HG03064 (cell line): ENCODE data around the gene S100A14.
A peak's percentile ranks its signal among the peaks of the same experiment; 100 is the strongest.

Experiments used
- ATAC-seq: cut with Tn5 transposase; IDR thresholded peaks from one replicate; pipeline ENCODE4 v1.9.1; 2021; ENCODE audit warnings: low read depth; ENCODE audit not compliant: unreplicated experiment

S100A14 gene

DNA sequence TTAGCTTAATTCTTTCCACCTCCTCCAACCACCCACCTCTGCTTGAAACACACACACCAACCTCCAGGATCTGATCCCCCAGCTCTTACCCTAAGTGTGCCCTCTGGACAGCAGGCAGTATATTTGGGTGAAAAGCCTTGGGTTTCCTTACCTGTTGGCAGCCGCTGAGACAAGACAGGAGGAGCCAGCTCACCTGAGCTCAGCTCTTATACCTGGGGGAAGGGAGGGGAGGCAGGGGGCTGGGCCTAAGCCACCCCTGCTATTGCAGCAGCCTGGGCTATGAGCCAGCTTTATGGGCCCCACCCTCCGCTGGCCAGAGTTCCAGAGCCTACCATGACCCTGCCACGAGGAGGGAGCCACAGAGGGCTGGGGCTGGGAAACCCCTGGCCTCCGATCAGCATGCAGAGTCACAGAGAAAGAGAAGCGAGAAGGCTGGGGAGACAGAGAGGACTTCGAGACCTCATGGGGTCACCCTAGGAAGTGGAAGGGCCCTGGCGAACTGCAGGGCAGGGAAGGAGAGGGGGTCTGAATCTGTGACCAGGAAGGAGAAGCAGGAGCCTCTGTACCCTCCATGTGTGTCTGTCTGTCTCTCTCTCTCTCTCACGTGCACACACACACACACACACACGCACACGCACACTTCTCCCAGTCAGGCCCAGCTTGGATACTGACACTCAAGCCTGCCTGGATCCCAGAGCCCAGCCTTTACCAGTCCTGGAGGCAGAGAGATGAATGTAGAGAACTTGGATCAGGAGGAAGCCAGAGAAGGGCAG lies at the start of gene S100A14:
S100A14 (minus strand) TSS at position 182 of the 773 bp plus-strand sequence. CDS start 467 bp downstream, outside the sequence.
- ATAC-seq: no peak

DNA sequence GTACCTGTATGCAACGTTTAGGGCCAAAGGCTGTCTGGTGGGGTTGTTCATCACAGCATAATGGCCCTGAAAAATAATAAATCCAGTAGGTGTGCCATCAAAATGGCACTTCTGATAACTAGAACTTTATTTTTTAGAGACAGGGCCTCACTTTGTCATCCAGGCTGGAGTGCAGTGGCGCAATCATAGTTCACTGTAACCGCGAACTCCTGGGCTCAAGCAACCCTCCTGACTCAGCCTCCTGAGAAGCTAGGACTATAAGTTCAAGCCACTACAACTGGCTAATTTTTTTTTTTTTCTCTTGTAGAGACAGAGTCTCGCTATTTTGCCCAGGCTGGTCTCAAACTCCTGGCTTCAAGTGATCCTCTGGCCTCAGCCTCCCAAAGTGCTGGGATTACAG lies 47.1 kb upstream of the S100A14 start:
- ATAC-seq: no peak

DNA sequence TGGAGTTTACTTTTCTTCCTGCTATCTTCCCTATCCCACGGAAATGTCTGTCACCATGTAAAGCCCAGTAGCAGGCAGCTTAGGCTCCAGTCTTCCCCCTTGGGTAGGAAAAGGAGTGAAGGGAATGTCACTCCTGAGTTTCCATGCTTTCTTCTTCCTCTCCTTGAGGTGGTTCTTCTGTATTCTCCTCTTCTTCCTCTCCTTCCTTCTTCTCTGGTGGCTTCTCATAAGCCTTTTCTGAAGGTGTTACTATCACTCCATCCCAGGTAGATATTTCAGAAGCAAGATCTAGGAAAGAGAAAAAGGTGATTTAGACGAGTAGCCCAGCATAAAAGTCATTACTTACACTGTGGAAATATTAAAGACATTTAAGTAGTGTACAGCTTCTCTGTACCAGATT lies 46.1 kb upstream of the S100A14 start:
- ATAC-seq: no peak

DNA sequence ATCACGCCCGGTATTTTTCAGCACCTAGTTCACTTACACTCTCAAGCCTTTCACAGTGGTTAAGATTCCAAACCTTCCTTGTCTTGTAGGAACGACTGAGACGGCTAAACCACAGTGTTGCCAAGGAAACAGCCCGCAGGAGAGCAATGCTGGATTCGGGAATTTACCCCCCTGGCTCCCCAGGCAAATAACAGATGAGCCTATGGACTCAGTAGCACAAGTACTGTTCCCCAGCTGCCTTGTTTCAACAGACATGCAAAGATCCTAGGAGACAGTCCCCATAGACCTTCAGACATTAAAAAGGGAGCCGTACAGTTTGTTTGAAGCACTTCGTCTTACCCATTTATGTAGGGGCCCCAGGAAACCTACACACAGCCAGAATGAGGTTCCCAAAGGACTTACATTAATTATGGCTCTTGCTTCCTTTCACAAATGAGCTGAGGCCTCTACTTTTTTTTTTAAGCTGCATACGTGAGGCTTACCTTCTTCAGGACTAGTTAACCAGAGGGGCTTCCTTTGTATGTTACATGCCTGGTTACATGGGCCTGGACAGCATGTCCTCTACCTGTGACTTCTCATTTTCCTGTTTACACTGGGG lies 45.1 kb upstream of the S100A14 start:
- no peak for ATAC-seq

DNA sequence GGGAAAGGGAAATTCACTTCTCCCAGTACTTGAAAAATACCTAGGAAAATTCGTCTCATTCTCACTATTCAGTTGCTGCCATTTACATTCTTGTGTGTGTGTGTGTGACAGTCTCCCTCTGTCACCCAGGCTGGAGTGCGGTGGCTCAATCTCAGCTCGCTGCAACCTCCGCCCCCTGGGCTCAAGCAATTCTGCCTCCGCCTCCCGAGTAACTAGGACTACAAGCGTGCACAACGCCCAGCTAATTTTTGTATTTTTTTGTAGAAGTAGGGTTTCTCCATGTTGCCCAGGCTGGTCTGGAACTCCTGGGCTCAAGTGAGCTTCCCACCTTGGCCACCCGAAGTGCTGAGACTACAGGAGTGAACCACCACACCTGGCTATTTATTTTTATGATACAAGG lies 43.5 kb upstream of the S100A14 start:
- no peak for ATAC-seq

DNA sequence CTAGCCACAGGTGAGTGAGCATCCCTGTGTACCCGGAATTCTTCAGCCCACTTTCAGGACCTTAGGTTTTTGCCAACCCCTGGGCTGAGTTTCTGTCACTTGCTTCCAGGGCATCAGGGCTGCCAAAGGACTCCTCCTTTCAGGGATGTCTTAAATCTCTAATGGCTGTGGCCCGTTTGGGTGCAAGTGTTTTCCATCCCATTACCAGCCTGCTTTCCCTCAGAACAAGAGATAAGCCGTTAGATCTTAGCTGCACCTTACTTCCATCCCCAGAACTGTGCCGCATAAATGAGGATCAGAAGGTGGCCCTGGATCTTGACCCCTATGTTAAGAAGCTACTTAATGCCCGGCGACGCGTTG lies 43.0 kb upstream of the S100A14 start:
- no peak for ATAC-seq

DNA sequence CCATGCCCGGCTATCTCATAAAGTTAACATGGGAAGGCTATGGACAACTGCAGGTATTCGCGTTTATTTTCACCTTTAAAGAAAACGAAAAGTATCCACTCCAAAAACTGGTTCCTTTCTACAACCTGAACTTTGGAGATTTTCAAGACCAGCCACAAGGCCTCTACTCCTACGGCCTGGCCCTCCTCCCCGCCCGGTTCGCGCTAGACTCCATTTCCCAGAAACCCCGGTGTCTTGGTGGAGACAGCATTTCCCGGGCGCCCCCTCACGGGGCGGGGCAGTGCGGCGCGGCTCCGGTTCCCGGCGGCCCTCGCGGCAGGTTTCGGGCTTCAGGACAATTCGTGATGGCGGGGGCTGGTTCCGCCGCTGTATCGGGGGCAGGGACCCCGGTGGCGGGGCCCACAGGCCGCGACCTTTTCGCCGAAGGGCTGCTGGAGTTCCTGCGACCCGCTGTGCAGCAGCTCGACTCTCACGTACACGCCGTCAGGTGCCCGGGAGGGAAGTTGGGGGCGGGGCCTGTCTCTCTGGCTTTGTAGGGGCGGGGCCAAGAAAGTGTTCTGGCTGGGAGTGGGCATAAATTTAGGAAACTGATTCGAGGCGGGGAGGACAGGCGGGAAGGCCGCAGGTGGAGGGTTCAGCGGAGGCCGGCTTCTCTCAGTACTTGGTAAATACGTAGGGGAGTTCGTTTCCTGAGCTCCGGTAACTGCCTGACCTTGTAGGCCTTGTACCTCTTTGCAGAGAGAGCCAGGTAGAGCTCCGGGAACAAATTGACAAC lies 42.5 kb upstream of the S100A14 start, which contains the start of gene SNAPIN:
SNAPIN (plus strand) TSS at position 304 of the 775 bp plus-strand sequence; CDS start at position 345, 41 bp downstream.
- ATAC-seq: peak; percentile 91

DNA sequence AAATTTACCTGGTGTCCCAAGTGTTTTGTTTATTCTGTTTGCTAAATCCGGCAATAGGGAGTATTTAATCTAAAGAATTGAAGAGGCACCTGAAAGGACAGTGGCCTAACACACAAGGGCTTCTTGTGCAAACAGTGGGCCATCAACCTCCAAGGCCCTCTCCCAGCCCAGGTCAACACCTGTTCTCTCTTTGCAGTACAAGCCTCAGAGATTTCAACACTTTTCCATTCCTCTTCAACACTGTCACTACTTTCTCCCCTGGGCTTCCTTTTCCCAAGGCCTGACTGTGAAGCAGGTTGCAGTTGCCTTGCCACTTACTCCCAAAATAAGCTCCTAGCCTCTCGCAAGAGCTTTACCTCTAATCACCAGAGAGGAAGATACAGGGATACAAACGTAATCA lies 39.2 kb upstream of the S100A14 start:
- ATAC-seq: no peak

DNA sequence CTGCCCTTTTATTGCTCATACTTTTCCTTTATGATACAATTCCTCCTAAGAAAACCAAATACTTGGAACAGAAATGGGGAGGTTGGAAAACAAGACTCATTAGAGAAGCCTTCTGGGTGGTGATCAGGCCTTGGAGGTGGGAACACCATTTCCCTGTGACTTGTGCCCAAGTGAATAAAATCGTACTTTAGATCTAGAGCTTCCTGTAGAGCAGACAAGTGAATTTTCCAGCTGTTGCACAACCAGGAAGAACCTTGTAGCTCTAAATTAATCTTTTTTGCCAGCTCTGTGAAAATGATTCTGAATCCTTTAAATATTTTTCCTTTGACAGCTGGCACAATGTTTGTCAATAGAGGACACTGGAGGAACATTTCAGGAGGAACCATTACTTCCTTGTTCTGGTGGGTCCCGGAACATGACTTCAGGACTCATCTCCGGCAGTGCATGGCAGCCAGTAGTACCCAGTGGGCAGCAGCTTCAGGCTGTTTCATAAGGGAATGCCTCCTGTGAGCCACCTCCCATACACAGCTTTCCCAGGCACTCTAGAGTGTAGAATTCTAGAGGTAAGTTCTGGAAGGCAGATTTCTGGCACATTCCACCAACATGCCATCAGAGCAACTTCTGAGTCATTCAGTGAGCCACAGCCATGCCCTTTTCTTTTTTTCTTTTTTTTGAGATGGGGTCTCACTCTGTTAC lies 36.8 kb upstream of the S100A14 start:
- no peak for ATAC-seq

DNA sequence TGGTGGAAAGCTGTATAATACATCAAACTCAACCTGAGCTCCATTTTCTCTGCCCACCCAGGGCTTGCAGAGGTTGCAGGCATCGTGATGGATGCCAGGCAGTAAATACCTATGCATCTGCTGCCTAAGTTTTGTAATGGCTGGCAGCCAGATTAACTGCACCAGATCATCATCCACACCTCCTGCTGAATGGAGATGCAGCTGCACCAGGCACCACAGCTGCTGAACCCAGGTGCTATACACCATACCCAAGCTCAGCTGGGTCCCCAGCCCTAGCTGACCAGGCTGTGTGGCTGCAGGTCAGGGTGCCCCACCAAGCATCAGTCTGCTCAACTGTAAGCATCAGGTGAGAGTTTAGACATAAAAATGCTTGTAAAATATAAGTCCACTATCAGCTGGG lies 35.6 kb upstream of the S100A14 start:
- ATAC-seq: no peak

DNA sequence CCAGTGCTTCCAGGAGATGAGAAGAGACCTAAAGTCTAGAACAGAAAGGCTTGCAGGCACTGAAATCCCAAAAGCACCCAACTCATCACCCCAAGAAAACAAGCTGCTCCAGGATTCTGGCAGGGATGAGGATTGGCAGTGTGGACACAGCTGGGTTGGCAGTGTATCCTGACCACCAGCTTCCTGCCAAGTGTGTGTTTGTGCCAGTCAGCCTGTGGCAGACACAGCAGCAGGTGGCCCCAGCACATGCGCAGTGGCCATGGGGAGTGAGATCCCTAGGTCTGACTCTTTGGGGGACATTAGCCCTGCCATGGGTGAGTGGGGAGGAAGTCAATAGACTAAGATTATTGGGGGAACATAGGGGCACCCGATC lies 33.7 kb upstream of the S100A14 start:
- no peak for ATAC-seq

DNA sequence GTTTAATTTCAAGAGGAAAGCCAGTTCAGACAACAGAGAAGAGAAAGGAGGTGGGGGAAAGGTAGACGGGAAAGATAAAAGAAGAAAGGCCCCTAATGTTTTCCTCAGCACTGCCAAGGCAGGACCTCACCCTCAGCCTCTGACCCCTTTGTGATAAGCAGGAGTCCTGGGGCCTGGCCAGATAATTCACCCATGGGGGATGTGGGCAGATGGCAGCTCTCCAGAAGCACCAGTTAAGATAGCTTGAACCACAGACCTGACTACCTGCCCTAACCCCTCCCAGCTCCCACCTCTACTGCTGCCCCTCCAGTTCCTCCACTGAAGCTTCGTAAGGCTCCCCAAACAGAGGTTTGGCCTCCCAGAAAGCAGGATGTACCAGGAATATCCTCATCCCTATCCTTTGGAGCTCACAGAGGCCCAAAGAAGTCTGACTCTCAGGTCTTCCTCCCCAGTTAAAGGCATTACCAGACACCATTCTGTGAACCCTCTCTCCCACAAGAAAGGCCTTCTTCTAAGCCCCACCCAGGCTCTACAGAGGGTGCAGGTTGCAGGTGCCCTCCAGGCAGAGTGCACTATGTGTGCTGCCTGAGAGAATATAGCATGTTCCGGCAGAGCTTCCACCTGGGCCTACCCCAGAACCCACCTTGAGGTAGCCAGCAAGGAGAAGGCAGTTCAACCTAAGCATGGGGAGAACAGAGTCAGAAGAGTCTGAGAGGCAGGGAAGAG lies 33.2 kb upstream of the S100A14 start:
- ATAC-seq: no peak

DNA sequence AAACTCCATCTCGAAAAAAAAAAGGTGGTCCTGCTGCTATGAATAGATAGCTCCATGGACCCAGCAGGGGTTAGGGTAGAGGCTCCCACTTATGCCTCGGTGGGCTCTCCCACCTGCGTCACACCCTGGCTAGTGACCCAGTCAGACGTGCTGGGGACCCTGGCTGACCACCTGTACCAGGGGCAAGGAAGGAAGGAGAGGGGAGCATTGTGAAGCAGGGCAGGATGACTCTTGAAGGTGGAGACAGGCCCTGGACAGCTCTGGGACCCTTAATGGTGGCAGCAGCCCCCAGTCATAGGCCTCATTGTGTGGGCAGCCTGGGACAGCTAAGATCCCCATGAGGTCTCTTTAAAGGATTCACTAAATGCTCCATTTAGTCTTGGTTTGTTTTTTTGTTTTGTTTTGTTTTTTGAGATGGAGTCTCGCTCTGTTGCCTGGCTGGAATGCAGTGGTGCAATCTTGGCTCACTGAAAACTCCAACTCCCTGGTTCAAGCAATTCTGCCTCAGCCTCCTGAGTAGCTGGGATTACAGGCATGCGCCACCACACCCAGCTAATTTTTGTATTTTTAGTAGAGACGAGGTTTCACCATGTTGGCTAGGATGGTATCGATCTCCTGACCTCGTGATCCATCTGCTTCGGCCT lies 32.0 kb upstream of the S100A14 start:
- no peak for ATAC-seq

DNA sequence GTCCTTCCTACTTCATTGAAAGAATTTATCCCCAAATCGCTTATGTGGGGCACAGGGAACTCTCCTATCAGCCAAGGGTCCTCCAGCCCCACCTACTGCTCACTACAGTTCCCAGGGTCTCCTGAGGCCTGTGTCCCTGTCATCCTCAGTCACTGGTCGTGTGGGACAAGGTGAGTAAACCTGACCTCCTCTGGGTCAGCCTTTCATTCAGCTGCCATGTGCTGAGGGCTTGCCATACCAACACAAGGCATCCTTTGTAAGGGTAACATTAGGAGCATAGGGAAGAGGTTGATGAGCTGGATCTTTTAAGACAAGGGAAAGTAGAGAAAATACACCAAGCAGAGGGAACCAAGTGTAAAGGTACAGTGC lies 31.2 kb upstream of the S100A14 start:
- no peak for ATAC-seq

DNA sequence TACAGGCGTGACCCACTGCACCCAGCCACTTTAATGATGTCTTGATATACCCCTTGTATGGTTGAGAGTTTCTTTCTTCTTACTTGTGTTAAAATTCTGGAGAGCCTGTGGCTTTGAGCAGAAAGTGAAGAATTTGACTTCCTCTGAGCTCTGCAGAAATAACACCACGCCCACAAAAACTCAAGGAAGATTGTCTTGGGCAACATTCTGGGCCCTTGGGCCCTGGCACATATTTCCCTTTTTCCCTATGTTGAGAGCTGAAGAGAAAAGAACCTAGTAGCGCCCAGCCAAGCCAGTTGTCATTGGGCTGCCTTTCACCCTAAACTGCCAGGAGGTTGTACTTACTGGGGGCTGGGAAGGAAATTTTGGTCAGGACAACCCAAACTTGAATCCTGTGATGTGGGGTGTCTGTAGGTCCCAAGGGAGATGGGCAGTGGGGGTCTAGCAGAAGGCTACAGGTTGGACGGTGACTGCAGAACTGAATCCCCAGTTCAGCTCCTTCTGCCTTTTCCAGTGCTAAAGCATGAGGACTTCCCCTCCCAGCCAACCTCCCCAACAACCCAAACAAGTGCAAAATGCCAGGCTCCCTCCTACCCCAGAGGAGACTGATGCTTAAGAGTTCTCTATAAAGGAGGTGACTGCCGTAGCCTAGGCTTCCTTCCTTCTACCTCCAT lies 30.7 kb upstream of the S100A14 start:
- ATAC-seq: no peak

DNA sequence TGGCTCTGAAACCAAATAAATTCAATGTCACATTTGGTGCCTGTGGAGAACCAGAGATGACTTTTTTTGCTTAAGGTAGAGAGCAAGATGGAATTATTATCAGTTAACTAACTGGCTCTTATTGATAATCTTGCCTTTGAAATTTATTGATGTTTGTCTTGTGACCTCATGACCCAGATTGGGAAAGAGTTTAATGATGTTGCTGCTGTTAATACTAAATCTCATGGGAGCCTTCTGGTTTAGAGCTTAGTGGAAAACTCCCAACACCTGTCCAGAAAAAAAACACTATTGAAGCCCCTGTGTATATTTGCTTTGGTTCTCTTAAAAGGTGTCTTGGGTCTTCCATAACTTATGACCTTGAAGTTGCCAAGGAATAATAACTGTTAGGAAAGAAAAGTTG lies 27.7 kb upstream of the S100A14 start:
- ATAC-seq: no peak

DNA sequence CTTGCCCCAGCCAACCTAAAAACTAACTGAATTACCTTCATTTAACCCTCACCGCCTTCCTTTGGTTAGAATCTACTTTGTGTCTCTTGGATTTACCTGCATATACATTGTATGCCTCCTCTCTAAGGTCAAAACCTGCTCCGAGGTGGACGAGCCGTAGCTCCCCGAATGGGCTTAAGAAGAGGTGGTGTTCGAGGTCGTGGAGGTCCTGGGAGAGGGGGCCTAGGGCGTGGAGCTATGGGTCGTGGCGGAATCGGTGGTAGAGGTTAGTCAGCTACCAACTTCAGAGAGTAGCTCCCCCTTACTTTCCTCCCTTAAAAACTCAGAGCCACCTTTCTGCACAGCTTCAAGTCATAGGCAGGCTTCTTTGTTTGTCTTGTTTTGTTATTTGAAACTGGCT lies 27.0 kb upstream of the S100A14 start:
- no peak for ATAC-seq

DNA sequence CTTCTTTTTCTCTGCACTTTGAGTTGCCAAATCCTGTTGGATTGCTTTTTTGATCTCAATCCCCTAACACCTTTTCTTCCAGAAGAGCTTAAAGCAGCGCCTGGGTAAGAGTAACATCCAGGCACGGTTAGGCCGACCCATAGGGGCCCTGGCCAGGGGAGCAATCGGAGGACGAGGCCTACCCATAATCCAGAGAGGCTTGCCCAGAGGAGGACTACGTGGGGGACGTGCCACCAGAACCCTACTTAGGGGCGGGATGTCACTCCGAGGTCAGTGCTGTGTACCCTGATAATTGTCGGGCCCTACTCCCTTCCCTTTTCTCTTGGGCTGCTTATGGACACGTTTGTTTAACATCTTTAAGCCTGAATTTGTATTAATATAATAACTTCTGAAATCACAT lies 26.0 kb upstream of the S100A14 start:
- no peak for ATAC-seq

DNA sequence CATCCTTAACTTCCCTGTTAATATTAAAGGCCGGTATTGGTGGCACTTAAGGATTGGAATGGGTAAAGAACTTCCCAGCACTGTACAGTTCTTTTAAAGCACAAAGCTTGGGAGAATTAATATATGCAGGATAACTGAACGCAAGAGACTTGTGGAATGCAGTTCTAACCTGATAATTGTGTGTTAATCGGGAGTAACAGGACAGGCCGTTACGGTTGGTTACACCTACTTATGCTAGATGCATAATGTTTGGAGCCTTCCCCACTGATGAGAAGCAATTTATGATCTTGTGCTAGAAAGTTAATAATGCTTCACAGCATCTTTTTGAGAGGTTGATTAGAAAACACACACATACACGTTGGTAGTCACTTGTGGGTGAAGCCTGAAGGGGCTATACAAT lies 24.7 kb upstream of the S100A14 start:
- no peak for ATAC-seq
